ENCODE results near the gene RWDD3. TPM values are rescaled to one million over a fixed set of nuclear protein-coding genes. Genes with fewer than 3 reads are reported as not detected.

Gene RWDD3
- total and polyA plus RNA-seq, 2 of the 13 experiments (the other 11 are each of a cell fraction or from before 2014, with no cell fraction given): 18.3 to 21.2 TPM

- TF ChIP-seq, protein P1, sequence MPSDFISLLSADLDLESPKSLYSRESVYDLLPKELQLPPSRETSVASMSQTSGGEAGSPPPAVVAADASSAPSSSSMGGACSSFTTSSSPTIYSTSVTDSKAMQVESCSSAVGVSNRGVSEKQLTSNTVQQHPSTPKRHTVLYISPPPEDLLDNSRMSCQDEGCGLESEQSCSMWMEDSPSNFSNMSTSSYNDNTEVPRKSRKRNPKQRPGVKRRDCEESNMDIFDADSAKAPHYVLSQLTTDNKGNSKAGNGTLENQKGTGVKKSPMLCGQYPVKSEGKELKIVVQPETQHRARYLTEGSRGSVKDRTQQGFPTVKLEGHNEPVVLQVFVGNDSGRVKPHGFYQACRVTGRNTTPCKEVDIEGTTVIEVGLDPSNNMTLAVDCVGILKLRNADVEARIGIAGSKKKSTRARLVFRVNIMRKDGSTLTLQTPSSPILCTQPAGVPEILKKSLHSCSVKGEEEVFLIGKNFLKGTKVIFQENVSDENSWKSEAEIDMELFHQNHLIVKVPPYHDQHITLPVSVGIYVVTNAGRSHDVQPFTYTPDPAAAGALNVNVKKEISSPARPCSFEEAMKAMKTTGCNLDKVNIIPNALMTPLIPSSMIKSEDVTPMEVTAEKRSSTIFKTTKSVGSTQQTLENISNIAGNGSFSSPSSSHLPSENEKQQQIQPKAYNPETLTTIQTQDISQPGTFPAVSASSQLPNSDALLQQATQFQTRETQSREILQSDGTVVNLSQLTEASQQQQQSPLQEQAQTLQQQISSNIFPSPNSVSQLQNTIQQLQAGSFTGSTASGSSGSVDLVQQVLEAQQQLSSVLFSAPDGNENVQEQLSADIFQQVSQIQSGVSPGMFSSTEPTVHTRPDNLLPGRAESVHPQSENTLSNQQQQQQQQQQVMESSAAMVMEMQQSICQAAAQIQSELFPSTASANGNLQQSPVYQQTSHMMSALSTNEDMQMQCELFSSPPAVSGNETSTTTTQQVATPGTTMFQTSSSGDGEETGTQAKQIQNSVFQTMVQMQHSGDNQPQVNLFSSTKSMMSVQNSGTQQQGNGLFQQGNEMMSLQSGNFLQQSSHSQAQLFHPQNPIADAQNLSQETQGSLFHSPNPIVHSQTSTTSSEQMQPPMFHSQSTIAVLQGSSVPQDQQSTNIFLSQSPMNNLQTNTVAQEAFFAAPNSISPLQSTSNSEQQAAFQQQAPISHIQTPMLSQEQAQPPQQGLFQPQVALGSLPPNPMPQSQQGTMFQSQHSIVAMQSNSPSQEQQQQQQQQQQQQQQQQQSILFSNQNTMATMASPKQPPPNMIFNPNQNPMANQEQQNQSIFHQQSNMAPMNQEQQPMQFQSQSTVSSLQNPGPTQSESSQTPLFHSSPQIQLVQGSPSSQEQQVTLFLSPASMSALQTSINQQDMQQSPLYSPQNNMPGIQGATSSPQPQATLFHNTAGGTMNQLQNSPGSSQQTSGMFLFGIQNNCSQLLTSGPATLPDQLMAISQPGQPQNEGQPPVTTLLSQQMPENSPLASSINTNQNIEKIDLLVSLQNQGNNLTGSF (CRISPR knock-in tag; IDR thresholded peaks at IDR 0.05): no peak
- TF ChIP-seq KAT7 (CRISPR knock-in tag; IDR thresholded peaks at IDR 0.05; ENCODE audit: borderline replicate concordance): peak; percentile 84; the same call in 1 of the 2 replicates
- no peak for TF ChIP-seq SMYD3 (CRISPR knock-in tag; IDR thresholded peaks at IDR 0.05)
- no peak for TF ChIP-seq FLYWCH1 (CRISPR knock-in tag; IDR thresholded peaks at IDR 0.05)
- TF ChIP-seq CHD2 (IDR thresholded peaks at IDR 0.05; ENCODE audit: low read depth, low read length): peak; percentile 43; the same call in 1 of the 2 replicates
- TF ChIP-seq ATM (IDR thresholded peaks at IDR 0.05; ENCODE audit: borderline replicate concordance): no peak
- no peak for TF ChIP-seq ZNF20 (CRISPR knock-in tag; IDR thresholded peaks at IDR 0.05)
- TF ChIP-seq TOPORS (CRISPR knock-in tag; IDR thresholded peaks at IDR 0.05): no peak
- TF ChIP-seq, protein P2, sequence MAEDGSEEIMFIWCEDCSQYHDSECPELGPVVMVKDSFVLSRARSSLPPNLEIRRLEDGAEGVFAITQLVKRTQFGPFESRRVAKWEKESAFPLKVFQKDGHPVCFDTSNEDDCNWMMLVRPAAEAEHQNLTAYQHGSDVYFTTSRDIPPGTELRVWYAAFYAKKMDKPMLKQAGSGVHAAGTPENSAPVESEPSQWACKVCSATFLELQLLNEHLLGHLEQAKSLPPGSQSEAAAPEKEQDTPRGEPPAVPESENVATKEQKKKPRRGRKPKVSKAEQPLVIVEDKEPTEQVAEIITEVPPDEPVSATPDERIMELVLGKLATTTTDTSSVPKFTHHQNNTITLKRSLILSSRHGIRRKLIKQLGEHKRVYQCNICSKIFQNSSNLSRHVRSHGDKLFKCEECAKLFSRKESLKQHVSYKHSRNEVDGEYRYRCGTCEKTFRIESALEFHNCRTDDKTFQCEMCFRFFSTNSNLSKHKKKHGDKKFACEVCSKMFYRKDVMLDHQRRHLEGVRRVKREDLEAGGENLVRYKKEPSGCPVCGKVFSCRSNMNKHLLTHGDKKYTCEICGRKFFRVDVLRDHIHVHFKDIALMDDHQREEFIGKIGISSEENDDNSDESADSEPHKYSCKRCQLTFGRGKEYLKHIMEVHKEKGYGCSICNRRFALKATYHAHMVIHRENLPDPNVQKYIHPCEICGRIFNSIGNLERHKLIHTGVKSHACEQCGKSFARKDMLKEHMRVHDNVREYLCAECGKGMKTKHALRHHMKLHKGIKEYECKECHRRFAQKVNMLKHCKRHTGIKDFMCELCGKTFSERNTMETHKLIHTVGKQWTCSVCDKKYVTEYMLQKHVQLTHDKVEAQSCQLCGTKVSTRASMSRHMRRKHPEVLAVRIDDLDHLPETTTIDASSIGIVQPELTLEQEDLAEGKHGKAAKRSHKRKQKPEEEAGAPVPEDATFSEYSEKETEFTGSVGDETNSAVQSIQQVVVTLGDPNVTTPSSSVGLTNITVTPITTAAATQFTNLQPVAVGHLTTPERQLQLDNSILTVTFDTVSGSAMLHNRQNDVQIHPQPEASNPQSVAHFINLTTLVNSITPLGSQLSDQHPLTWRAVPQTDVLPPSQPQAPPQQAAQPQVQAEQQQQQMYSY (CRISPR knock-in tag; IDR thresholded peaks at IDR 0.05): peak; percentile 55; the same call in 1 of the 2 replicates
- TF ChIP-seq HOMEZ (CRISPR knock-in tag; IDR thresholded peaks at IDR 0.05; ENCODE audit: low read depth): 0 out of 2 replicates have a peak, but pooled peaks have one; percentile 24
- peak; percentile 82 for TF ChIP-seq KAT8 (CRISPR knock-in tag; IDR thresholded peaks at IDR 0.05)
- TF ChIP-seq MBNL3 (CRISPR knock-in tag; conservative IDR thresholded peaks at IDR 0.05): no peak
- TF ChIP-seq DRAP1 (CRISPR knock-in tag; IDR thresholded peaks at IDR 0.05): peak; percentile 44; the same call in 1 of the 2 replicates
- TF ChIP-seq ZSCAN9 (CRISPR knock-in tag; IDR thresholded peaks at IDR 0.05; ENCODE audit: borderline replicate concordance): peak; percentile 73; the same call in 1 of the 2 replicates
- peak; percentile 65; the same call in 1 of the 2 replicates for TF ChIP-seq GMEB1 (CRISPR knock-in tag; IDR thresholded peaks at IDR 0.05; ENCODE audit: borderline replicate concordance)
These were observed at the start of gene RWDD3 (continued) for GRCh38 chr1:95233737-95234500.

Measured in HepG2 (cell line).